ENCODE results near the gene KCNA4. TPM values are rescaled to one million over a fixed set of nuclear protein-coding genes. Genes with fewer than 3 reads are reported as not detected.
"Not testable (repeated sequence)": the region's sequence is repeated elsewhere in the genome, so short reads cannot be mapped to it uniquely, and the experiment has no call there.

KCNA4 gene
- total RNA-seq, 1 experiment from 2014 or later: not detected

GRCh38 chr11:29978549-29978948 is 38.3 kb downstream of the KCNA4 start:
- no peak overlapping the region for H3K27ac ChIP-seq (ENCODE audit: low read depth, low read length, poor library complexity, severe bottlenecking)

GRCh38 chr11:29975580-29975979 is 41.2 kb downstream of the KCNA4 start:
- intact Hi-C loops (cut with micrococcal nuclease; ENCODE audit: unreplicated experiment); DNase-seq (ENCODE audit: low spot score); H3K27ac ChIP-seq (ENCODE audit: low read depth, low read length, poor library complexity, severe bottlenecking); BruUV-seq (replicated peaks); H3K4me1 ChIP-seq (ENCODE audit: insufficient read depth, low read length, poor library complexity, severe bottlenecking); H3K4me3 ChIP-seq (ENCODE audit: low read depth, low read length, poor library complexity, severe bottlenecking); H3K27me3 ChIP-seq (replicated peaks; ENCODE audit: insufficient read depth, low read depth, low read length, poor library complexity); H3K36me3 ChIP-seq (ENCODE audit: insufficient read depth, low read length, poor library complexity, severe bottlenecking); CTCF ChIA-PET; POLR2A ChIA-PET (ENCODE audit: low non-redundant PET); H3K9me3 ChIP-seq (ENCODE audit: low read depth, low read length, poor library complexity, severe bottlenecking): not testable (repeated sequence)

More at GRCh38 chr11:29978549-29978948, 38.3 kb downstream of the KCNA4 start:
- Histone ChIP-seq H3K4me3 (ENCODE audit: low read depth, low read length, poor library complexity, severe bottlenecking) (no peak overlapping the region), H3K27me3 (replicated peaks; ENCODE audit: insufficient read depth, low read depth, low read length, poor library complexity) (no peaks in the 10 kb centered on the region), H3K36me3 (ENCODE audit: insufficient read depth, low read length, poor library complexity, severe bottlenecking) (no peaks in the 10 kb centered on the region), H3K4me1 (ENCODE audit: insufficient read depth, low read length, poor library complexity, severe bottlenecking) (no peaks in the 10 kb centered on the region), H3K9me3 (ENCODE audit: low read depth, low read length, poor library complexity, severe bottlenecking) (peaks cover 3% of the 10 kb centered on the region)
- CTCF ChIA-PET: no interaction called here
- POLR2A ChIA-PET (ENCODE audit: low non-redundant PET): no interaction called here
- BruUV-seq (replicated peaks): no TSS peak
- intact Hi-C loops (cut with micrococcal nuclease; ENCODE audit: unreplicated experiment): no loop called here
- DNase-seq (ENCODE audit: low spot score): no peak
- TF ChIP-seq EZH2 (IDR thresholded peaks at IDR 0.05; ENCODE audit: borderline replicate concordance, low read depth, low read length, poor library complexity, severe bottlenecking): no peak
- no peak for TF ChIP-seq CTCF (conservative IDR thresholded peaks at IDR 0.05; ENCODE audit: low read depth, low read length)

- TF ChIP-seq CTCF (conservative IDR thresholded peaks at IDR 0.05; ENCODE audit: low read depth, low read length): no peak
- TF ChIP-seq EZH2 (IDR thresholded peaks at IDR 0.05; ENCODE audit: borderline replicate concordance, low read depth, low read length, poor library complexity, severe bottlenecking): no peak
- CTCF ChIA-PET: interaction anchor here (0.5 kb wide), 1 partner anchor 119 kb away, joined by 3 read pairs; no protein-coding TSS in a partner anchor
Observed at GRCh38 chr11:29963796-29964195, 53.0 kb downstream of the KCNA4 start.

GRCh38 chr11:29963036-29963435 is 53.8 kb downstream of the KCNA4 start:
- no peak overlapping the region for H3K4me3 ChIP-seq (ENCODE audit: low read depth, low read length, poor library complexity, severe bottlenecking)
- intact Hi-C loops (cut with micrococcal nuclease; ENCODE audit: unreplicated experiment): no loop called here
- H3K36me3 ChIP-seq (ENCODE audit: insufficient read depth, low read length, poor library complexity, severe bottlenecking): no peaks in the 10 kb centered on the region
- ChIA-PET CTCF (interaction anchor here (0.6 kb wide), 1 partner anchor 76 kb away, joined by 6 read pairs; no protein-coding TSS in a partner anchor), POLR2A (ENCODE audit: low non-redundant PET) (no interaction called here)
- no peak for DNase-seq (ENCODE audit: low spot score)
- no peaks in the 10 kb centered on the region for H3K9me3 ChIP-seq (ENCODE audit: low read depth, low read length, poor library complexity, severe bottlenecking)
- no peaks in the 10 kb centered on the region for H3K4me1 ChIP-seq (ENCODE audit: insufficient read depth, low read length, poor library complexity, severe bottlenecking)
- no TSS peak for BruUV-seq (replicated peaks)
- no peak overlapping the region for H3K27ac ChIP-seq (ENCODE audit: low read depth, low read length, poor library complexity, severe bottlenecking)
- no peaks in the 10 kb centered on the region for H3K27me3 ChIP-seq (replicated peaks; ENCODE audit: insufficient read depth, low read depth, low read length, poor library complexity)
- TF ChIP-seq EZH2 (IDR thresholded peaks at IDR 0.05; ENCODE audit: borderline replicate concordance, low read depth, low read length, poor library complexity, severe bottlenecking): no peak
- TF ChIP-seq CTCF (conservative IDR thresholded peaks at IDR 0.05; ENCODE audit: low read depth, low read length): no peak

More at GRCh38 chr11:29963796-29964195, 53.0 kb downstream of the KCNA4 start:
- DNase-seq (ENCODE audit: low spot score): no peak
- Histone ChIP-seq H3K27me3 (replicated peaks; ENCODE audit: insufficient read depth, low read depth, low read length, poor library complexity) (no peaks in the 10 kb centered on the region), H3K4me3 (ENCODE audit: low read depth, low read length, poor library complexity, severe bottlenecking) (no peak overlapping the region), H3K9me3 (ENCODE audit: low read depth, low read length, poor library complexity, severe bottlenecking) (no peaks in the 10 kb centered on the region), H3K27ac (ENCODE audit: low read depth, low read length, poor library complexity, severe bottlenecking) (no peak overlapping the region), H3K4me1 (ENCODE audit: insufficient read depth, low read length, poor library complexity, severe bottlenecking) (no peaks in the 10 kb centered on the region), H3K36me3 (ENCODE audit: insufficient read depth, low read length, poor library complexity, severe bottlenecking) (no peaks in the 10 kb centered on the region)
- POLR2A ChIA-PET (ENCODE audit: low non-redundant PET): no interaction called here
- no TSS peak for BruUV-seq (replicated peaks)
- intact Hi-C loops (cut with micrococcal nuclease; ENCODE audit: unreplicated experiment): no loop called here

All from A673 (cell line).